KG1 (cell line): ENCODE measurements around the gene OR1L8.
"Not testable (repeated sequence)": the region's sequence is repeated elsewhere in the genome, so short reads cannot be mapped to it uniquely, and the experiment has no call there.

Experiments used
- DNase-seq: peaks from one replicate; lab custom pipeline; 2025; lab: John Stamatoyannopoulos, UW

The OR1L8 gene, protein sequence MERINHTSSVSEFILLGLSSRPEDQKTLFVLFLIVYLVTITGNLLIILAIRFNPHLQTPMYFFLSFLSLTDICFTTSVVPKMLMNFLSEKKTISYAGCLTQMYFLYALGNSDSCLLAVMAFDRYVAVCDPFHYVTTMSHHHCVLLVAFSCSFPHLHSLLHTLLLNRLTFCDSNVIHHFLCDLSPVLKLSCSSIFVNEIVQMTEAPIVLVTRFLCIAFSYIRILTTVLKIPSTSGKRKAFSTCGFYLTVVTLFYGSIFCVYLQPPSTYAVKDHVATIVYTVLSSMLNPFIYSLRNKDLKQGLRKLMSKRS

DNA sequence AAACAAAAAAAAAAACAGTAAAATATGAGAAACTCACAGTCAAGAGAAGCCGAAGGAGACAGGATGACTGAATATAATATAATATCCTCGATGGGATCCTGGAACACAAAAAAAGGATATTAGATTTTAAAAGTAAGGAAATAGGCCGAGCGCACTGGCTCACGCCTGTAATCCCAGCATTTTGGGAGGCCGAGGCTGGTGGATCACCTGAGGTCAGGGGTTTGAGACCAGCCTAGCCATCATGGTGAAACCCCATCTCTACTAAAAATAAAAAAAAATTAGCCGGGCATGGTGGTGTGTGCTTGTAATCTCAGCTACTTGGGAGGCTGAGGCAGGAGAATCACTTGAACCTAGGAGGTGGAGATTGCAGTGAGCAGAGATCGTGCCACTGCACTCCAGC is at the start of gene OR1L8:
TSS of gene OR1L8 (minus strand) at position 101 of the 400 bp plus-strand sequence. CDS start 14,907 bp downstream, outside the sequence.
- DNase-seq, result not testable (repeated sequence)

GRCh38 chr9:122619996-122620395 is 36.8 kb upstream of the OR1L8 start:
- no peak for DNase-seq

DNA sequence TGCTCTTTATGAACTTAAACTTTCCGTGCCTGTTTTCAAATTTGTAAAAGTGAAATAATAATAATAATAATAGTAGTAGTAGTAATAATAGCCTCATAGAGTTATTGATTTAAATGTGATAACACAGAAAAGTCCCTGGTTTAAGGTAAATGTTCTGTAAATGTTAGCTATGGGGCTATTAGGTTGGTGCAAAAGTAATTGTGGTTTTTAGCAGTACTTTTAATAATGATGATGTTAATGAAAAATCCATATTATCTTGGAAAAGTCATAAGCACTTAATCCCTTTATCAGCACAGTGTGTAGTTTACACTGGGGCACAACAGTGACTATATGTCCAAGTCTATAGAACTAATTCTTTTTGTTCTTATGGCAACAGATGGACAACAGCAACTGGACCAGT is 31.2 kb upstream of the OR1L8 start, which contains the start of gene OR1Q1:
TSS of gene OR1Q1 (plus strand) at position 377 of the 400 bp plus-strand sequence. CDS start at position 377, 0 bp downstream.
- DNase-seq, result no peak

- DNase-seq, result no peak
These were observed 26.6 kb upstream of the OR1L8 start for GRCh38 chr9:122609804-122610203.

GRCh38 chr9:122606587-122606986 is 23.4 kb upstream of the OR1L8 start:
- DNase-seq, result no peak

GRCh38 chr9:122605691-122606090 is 22.5 kb upstream of the OR1L8 start:
- DNase-seq, result no peak

DNA sequence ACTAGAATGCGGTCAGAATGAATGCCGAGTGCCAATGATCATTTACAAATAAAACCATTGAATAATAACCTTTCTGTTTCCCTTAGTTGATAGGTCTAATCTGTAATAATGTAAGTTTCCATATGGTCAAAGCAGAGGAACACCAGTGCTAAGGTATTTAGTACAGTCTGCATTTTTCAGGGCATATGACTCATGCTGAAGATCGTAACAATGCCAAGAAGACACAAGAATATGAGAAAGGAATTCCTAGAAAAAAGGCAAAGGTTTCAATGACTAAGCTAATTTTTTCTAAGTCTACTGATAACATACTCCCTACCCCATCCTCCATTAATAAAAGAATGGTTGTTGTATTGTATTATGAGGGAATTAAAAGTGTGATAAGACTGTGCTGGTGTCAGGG is 2.8 kb downstream of the OR1L8 start:
- no peak for DNase-seq

DNA sequence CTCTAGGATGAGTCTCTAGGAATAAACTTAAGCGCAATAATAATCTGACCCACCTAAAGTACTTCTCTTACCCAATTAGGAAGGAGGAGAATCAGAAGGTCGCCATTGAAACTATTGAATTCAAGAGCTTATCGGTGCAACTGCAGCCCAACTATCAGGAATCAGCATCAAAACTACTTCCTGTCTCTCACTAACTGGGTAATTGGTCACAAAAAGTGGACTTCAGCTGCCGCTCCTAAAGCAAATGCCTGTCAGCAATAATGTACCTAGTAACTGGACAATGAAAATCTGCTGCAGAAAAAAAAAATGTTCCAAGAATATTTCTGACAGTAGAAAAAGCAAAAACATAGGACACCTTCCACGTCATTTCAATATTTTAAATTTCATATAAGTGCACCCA is 3.3 kb downstream of the OR1L8 start:
- DNase-seq, result no peak

- no peak for DNase-seq
These were observed 10.7 kb downstream of the OR1L8 start for GRCh38 chr9:122572456-122572855.

DNA sequence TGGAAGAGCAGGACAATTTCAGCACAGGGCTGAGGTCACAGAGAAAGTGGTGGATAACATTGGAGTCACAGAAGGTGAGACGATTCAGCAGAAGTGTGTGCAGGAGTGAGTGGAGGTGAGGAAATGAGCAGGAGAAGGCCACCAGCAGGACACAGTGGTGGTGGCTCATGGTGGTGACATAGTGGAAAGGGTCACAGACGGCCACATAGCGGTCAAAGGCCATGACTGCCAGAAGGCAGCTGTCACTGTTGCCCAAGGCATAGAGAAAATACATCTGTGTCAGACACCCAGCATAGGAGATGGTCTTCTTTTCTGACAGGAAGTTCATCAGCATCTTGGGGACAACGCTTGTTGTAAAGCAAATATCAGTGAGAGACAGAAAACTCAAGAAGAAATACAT is 15.3 kb downstream of the OR1L8 start:
- DNase-seq, result no peak

GRCh38 chr9:122562134-122562760 is 20.9 kb downstream of the OR1L8 start:
- DNase-seq, result no peak

GRCh38 chr9:122561446-122561845 is 21.7 kb downstream of the OR1L8 start:
- no peak for DNase-seq

DNA sequence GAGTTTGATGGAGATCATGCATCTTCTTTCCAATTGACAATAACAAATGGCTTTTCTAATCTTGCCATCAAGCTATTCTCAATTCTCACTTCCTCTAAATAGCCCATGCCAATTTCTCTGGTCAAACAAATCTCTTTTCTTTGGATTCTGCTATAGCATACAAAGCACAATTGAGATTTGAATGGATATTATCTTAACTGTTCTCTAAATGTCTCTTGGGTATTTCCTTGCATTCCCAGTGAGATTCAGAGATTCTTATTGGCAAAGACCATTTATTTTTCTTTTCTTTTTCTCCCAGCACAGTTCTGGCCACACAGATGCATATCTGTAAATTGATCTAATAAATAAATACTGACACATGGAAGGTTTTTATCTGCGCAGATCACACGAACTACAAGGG is 30.4 kb downstream of the OR1L8 start, which contains the start of gene OR1N2:
TSS of gene OR1N2 (plus strand) at position 301 of the 400 bp plus-strand sequence. CDS start 100 bp downstream, outside the sequence.
- DNase-seq, result no peak

- no peak for DNase-seq
These were observed 31.8 kb downstream of the OR1L8 start for GRCh38 chr9:122551371-122551770.

GRCh38 chr9:122546196-122546595 is 37.0 kb downstream of the OR1L8 start:
- DNase-seq, result no peak

DNA sequence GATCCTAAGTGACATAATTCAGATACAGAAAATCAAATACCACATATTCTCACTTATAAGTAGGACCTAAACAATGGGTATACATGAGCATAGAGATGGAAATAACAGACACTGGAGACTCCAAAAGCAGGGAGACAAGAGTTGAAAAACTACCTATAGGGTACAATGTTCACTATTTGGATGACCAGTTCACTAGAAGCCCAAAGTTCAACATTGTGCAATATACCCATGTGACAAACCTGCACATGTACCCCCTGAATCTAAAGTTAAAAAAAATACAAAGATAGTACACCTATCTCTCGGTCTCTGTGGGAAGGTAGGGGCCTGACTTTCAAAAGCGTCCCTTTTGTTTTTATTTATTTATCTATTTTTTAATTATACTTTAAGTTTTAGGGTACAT is 44.4 kb downstream of the OR1L8 start:
- no peak for DNase-seq

- DNase-seq, result not testable (repeated sequence)
These were observed 46.1 kb downstream of the OR1L8 start for GRCh38 chr9:122537066-122537465.

DNA sequence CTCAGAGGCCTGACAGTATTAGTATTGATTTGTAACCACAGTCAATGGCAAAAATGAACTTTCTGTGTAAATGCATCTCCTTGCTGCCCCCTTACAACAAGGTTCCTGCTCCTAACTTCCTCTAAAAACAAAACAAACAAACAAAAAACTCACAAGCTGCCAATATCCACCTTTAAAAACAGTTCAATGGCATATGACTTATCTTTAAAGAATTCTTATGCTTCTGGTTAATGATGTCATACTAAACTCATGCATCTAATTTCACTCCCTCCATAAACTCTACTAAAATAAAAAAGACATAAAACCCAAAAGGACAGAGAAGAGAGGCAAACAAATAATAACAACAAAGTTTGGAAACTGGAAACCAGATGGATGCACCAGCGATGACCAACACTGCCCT is 47.0 kb downstream of the OR1L8 start:
- no peak for DNase-seq

DNA sequence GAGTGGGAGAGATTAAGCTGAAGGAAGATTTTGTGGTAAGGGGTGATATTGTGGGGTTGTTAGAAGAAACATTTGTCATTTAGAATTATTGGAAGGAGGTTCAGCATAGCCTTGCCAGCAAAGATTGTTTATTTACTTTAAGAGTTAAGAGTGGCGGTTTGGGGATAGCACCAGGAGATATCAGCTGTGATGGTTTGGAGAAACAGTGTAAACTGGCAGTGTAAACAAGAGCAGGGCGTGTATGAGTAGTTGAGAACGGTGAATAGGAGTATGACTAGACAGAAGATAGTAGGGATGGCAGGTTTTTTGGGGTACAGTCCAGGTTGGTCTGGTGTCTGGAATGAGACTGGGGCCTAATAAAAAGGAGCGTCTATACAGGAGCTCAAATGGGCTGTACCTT is 52.0 kb downstream of the OR1L8 start:
- DNase-seq, result not testable (repeated sequence)

- no peak for DNase-seq
These were observed 56.0 kb downstream of the OR1L8 start, which contains the start of gene OR1N1 for GRCh38 chr9:122527193-122527592. OR1N1 (minus strand) TSS chr9:122527293; CDS start chr9:122527293, 0 bp downstream.

- DNase-seq, result no peak
These were observed 56.6 kb downstream of the OR1L8 start for GRCh38 chr9:122526602-122527001.

GRCh38 chr9:122519376-122519775 is 63.8 kb downstream of the OR1L8 start:
- DNase-seq, result no peak

DNA sequence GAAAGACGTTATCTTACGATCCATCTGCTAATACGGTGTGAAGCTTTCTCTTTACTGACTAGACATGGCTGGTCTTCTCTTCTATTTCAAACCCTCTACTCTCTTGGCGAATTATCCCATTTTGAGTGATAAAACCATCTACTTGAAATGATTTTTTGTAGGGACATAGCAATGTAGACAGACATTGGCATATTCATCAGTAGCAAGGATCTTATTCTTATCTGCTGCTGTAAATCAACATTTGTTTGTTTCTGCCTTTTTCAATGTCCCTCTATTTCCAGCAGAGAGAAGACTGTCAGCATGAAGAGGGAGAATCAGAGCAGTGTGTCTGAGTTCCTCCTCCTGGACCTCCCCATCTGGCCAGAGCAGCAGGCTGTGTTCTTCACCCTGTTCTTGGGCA is 64.3 kb downstream of the OR1L8 start, which contains the start of gene OR1J4:
TSS of gene OR1J4 (plus strand) at position 301 of the 400 bp plus-strand sequence. CDS start at position 301, 0 bp downstream.
- DNase-seq, result no peak
